ENCODE data around the gene SYNM.

GRCh38 chr15:99100245-99101173, 4.4 kb upstream of the SYNM start:
- peak; percentile 87 for TF ChIP-seq CTCF (IDR thresholded peaks at IDR 0.05; ENCODE audit: low read length)
- no peak for TF ChIP-seq EZH2phosphoT487 (IDR thresholded peaks at IDR 0.05; ENCODE audit: low read length)
